Prostate gland (tissue), 2 donors: ENCODE data around the gene DLGAP1. TPM values are rescaled to one million over a fixed set of nuclear protein-coding genes. Genes with fewer than 3 reads are reported as not detected.

Experiments
- DNase-seq: peaks from one replicate; pipeline ENCODE4 v3.0.0-alpha.2; 2019; ENCODE audit warnings: low spot score
- H3K27ac ChIP-seq, 2 donors: fragments of 200-600 bp; sonication (generic); 2 replicates each; pipeline ENCODE4 v1.5.1; 2017 to 2019
- H3K27me3 ChIP-seq: fragments of 200-600 bp; sonication (generic); replicated peaks from 2 replicates; pipeline ENCODE4 v1.5.1; 2019; ENCODE audit not compliant: insufficient read depth
- H3K36me3 ChIP-seq, 2 donors: fragments of 200-600 bp; sonication (generic); 1 replicate in 1 of 2; 2 replicates in 1 of 2; pipeline versions ENCODE4 v1.5.1 to v1.8.1; 2017 to 2019
- H3K4me1 ChIP-seq: fragments of 200-600 bp; sonication (generic); replicated peaks from 2 replicates; pipeline ENCODE4 v1.5.1; 2019
- H3K4me3 ChIP-seq, 2 donors: fragments of 200-600 bp; sonication (generic); 2 replicates each; pipeline ENCODE4 v1.5.1; 2017 to 2019
- H3K9me3 ChIP-seq: fragments of 200-600 bp; sonication (generic); 2 replicates; pipeline ENCODE4 v1.5.1; 2017
- CTCF ChIP-seq, 4 experiments: fragments of 200-600 bp in 2 of 4; fragments of 450-650 bp in 2 of 4; sonication (generic) in 2 of 4; IDR thresholded peaks; 1 replicate in 3 of 4; 2 replicates in 1 of 4; pipeline ENCODE4 v1.5.1; 2016 to 2019; ENCODE audit warnings: antibody characterized with exemption in 4 of 4, mild to moderate bottlenecking in 2 of 4, moderate library complexity in 2 of 4
- POLR2A ChIP-seq: fragments of 450-650 bp; IDR thresholded peaks from one replicate; pipeline ENCODE4 v1.6.1; 2016; ENCODE audit warnings: antibody characterized with exemption, mild to moderate bottlenecking
- POLR2AphosphoS5 ChIP-seq: sonication (generic); formaldehyde crosslinking; IDR thresholded peaks from one replicate; pipeline ENCODE4 v1.6.1; 2017; ENCODE audit warnings: antibody characterized with exemption
- WGBS: methylation state at CpG from one replicate; pipeline ENCODE4 v1.1.5; 2018; 5-methylcytosine and 5-hydroxymethylcytosine counted together
- intact Hi-C: fragments of 100-400 bp; cut with DNase I; formaldehyde crosslinking; loops from one replicate; pipeline ENCODE4 v1.14.2; 2022
- total RNA-seq, 2 donors: library from RNA; depleted of rRNA; stranded (reverse); fragments of >200 nt; gene quantifications; one replicate each; pipeline ENCODE4 v1.1.0, GENCODE V29; 2016

The DLGAP1 gene
- total RNA-seq, 2 donors from 2014 or later, result 42.2 to 66.7 TPM

GRCh38 chr18:3666526-3667254 lies 788.4 kb downstream of the DLGAP1 start:
- WGBS, result 91% methylated on average over 5 of the region's 5 CpGs
- intact Hi-C loops, result loop anchor here (1.0 to 5.0 kb wide), 4 partner anchors 39 to 385 kb away; no protein-coding TSS in a partner anchor
- no peaks in the 10 kb centered on the region for H3K36me3 ChIP-seq
- no peak overlapping the region for H3K27ac ChIP-seq
- no peaks in the 10 kb centered on the region for H3K9me3 ChIP-seq
- H3K4me3 ChIP-seq, result no peak overlapping the region
- TF ChIP-seq POLR2A (no peak), POLR2AphosphoS5 (no peak), CTCF (IDR thresholded peaks at IDR 0.05) (no peak)
- no peaks in the 10 kb centered on the region for H3K27me3 ChIP-seq
- DNase-seq, result no peak
- no peaks in the 10 kb centered on the region for H3K4me1 ChIP-seq

- no peaks in the 10 kb centered on the region for H3K9me3 ChIP-seq
- H3K4me1 ChIP-seq, result no peaks in the 10 kb centered on the region
- peak overlapping the region; percentile 57 to 62 for H3K27ac ChIP-seq
- intact Hi-C loops, result loop anchor here (1.0 to 5.0 kb wide), 4 partner anchors 39 to 385 kb away; no protein-coding TSS in a partner anchor
- no peaks in the 10 kb centered on the region for H3K36me3 ChIP-seq
- H3K27me3 ChIP-seq, result no peaks in the 10 kb centered on the region
- TF ChIP-seq POLR2AphosphoS5 (peak; percentile 79), POLR2A (no peak), CTCF (IDR thresholded peaks at IDR 0.05) (peak; percentile 76 to 96 (median 95))
- WGBS, result 9% methylated on average over 20 of the region's 20 CpGs
- peak; percentile 85 for DNase-seq
- no peak overlapping the region for H3K4me3 ChIP-seq
These were observed 789.2 kb downstream of the DLGAP1 start for GRCh38 chr18:3665780-3666525.

- no peaks in the 10 kb centered on the region for H3K9me3 ChIP-seq
- H3K36me3 ChIP-seq, result no peaks in the 10 kb centered on the region
- H3K27ac ChIP-seq, result no peak overlapping the region
- H3K27me3 ChIP-seq, result no peaks in the 10 kb centered on the region
- TF ChIP-seq POLR2A (no peak), CTCF (IDR thresholded peaks at IDR 0.05) (no peak)
- H3K4me3 ChIP-seq, result no peak overlapping the region
- no peak for DNase-seq
- intact Hi-C loops, result loop anchor here (5.0 kb wide), 3 partner anchors 38 to 218 kb away; no protein-coding TSS in a partner anchor
- 90% methylated on average over 3 of the region's 3 CpGs for WGBS
- no peaks in the 10 kb centered on the region for H3K4me1 ChIP-seq
These were observed 789.9 kb downstream of the DLGAP1 start for GRCh38 chr18:3665204-3665603.

DNA sequence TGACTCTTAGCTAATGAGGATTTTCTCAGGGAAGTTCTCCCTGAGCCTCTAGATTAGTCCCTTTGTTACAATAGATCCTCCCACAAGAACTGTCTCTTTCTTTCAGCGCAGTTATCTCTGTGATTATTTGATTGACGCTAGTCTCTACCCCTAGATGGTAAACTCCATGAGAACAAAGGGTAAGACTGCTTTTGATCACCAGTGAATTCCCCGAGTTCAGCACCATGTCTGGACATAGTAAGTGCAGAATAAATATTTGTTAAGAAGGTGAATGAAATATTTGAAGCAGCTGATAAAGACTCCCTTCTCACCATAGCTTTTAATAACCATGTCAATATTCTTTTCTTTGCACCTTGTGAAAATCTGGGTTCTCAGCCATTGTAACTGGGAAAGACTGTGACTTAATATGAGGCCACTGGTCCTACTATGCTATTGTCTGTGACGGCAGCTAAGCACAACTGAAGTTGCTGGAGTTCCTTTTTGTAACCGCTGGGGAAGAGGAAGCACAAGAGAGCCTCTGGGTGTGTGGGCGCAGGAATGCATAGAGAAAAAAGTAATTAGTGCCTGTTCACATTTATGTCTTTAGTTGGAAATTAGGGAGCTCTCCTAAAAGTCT lies 790.4 kb downstream of the DLGAP1 start:
- DNase-seq, result no peak
- intact Hi-C loops, result loop anchor here (5.0 kb wide), 3 partner anchors 37 to 217 kb away; no protein-coding TSS in a partner anchor
- 59% methylated on average over 6 of the region's 6 CpGs for WGBS
- TF ChIP-seq POLR2AphosphoS5 (no peak), CTCF (IDR thresholded peaks at IDR 0.05) (peak in 1 of 4 experiments; percentile 8)
- Histone ChIP-seq H3K27ac (no peak overlapping the region), H3K36me3 (no peaks in the 10 kb centered on the region), H3K9me3 (no peaks in the 10 kb centered on the region), H3K4me1 (no peaks in the 10 kb centered on the region), H3K4me3 (no peak overlapping the region), H3K27me3 (no peaks in the 10 kb centered on the region)
